K562 (cell line): Measurements from ENCODE around the gene TMC4.

Experiments used
- CBX3 ChIP-seq, 2 experiments: IDR thresholded peaks; 1 replicate in 1 of 2; 2 replicates in 1 of 2; pipeline ENCODE4 v1.6.1; 2012; ENCODE audit warnings: inconsistent platforms in 2 of 2, low read length in 2 of 2, borderline replicate concordance in 1 of 2, control low read depth in 1 of 2
- CTBP1 ChIP-seq: fragments of 450-650 bp; IDR thresholded peaks from 2 replicates; pipeline ENCODE4 v1.6.1; 2016; ENCODE audit warnings: borderline replicate concordance
- MNT ChIP-seq, 2 experiments: fragments of 450-650 bp; conservative IDR thresholded peaks; 2 replicates each; pipeline ENCODE4 v1.6.1; 2017; ENCODE audit warnings: mild to moderate bottlenecking in 2 of 2, moderate library complexity in 2 of 2
- POLR2A ChIP-seq: fragments of 450-650 bp; conservative IDR thresholded peaks from 2 replicates; pipeline ENCODE4 v1.6.1; 2016
- POLR2AphosphoS5 ChIP-seq: IDR thresholded peaks from 2 replicates; pipeline ENCODE4 v1.6.1; 2011; ENCODE audit warnings: mild to moderate bottlenecking, low read depth, low read length, moderate library complexity; ENCODE audit not compliant: control insufficient read depth, insufficient read depth
- RAD21 ChIP-seq, 2 experiments: fragments of 250-450 bp in 1 of 2; fragments of 450-650 bp in 1 of 2; sonication (Bioruptor Pico) in 1 of 2; formaldehyde crosslinking in 1 of 2; IDR thresholded peaks in 1 of 2; conservative IDR thresholded peaks in 1 of 2; 2 replicates each; pipeline versions ENCODE4 v1.4.0 to v1.8.0; 2020 to 2022; ENCODE audit warnings: mild to moderate bottlenecking in 2 of 2, moderate library complexity in 1 of 2
- SIN3B ChIP-seq: fragments of 450-650 bp; IDR thresholded peaks from 2 replicates; pipeline ENCODE4 v1.6.1; 2017; ENCODE audit warnings: low read depth, mild to moderate bottlenecking, moderate library complexity
- SNRNP70 ChIP-seq: fragments of 200-400 bp; formaldehyde crosslinking; optimal IDR thresholded peaks from 2 replicates; pipeline ENCODE3; 2017; ENCODE audit warnings: low read depth, low read length
- XRCC4 ChIP-seq: IDR thresholded peaks from one replicate; pipeline ENCODE4 v1.6.1; 2011; ENCODE audit not compliant: insufficient read depth, insufficient read length; ENCODE audit errors: extremely low read depth

- TF ChIP-seq SNRNP70 (no peak), RAD21 (CRISPR knock-in tag; conservative IDR thresholded peaks at IDR 0.05 in 1 of 2, IDR thresholded peaks at IDR 0.05 in 1 of 2) (no peak), CTBP1 (no peak), CBX3 (IDR thresholded peaks at IDR 0.05; ENCODE audit: borderline replicate concordance in 1 of 2, low read length in 2 of 2) (no peak), POLR2AphosphoS5 (no peak), SIN3B (no peak), POLR2A (no peak), MNT (conservative IDR thresholded peaks at IDR 0.05) (no peak), XRCC4 (no peak)
These were observed 34.3 kb downstream of the TMC4 start for GRCh38 chr19:54138489-54139256.
